ENCODE data around the gene PTPRG. TPM values are rescaled to one million over a fixed set of nuclear protein-coding genes. Genes with fewer than 3 reads are reported as not detected.

PTPRG gene
- total RNA-seq, 1 experiment from 2014 or later: 32.1 TPM

DNA sequence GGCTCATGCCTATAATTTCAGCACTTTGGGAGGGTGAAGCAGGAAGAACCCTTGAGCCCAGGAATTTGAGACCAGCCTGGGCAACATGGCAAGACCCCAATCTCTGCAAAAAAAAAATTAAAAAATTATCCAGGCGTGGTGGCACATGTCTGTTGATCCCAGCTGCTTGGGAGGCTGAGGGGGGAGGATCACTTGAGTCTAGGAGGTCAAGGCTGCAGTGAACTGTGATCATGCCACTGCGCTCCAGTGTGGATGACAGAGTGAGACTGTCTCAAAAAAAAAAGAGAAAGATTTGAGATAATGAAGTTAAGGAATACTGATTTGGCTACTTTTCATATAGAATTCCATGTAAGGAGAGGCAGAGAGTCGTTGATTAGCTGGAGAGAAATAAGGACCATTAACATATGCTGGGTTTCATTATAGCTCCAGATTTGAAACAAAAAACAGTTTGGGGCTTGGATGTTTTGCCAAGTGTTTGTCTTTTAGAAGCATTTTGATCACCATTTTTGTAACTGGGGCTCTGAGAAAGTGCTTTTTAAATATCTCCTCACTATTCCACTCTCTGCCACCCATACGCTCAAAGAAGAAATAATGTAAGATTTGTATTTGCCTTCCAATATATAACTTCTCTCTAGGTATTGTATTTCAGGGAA lies 597.8 kb downstream of the PTPRG start (continued):
- TF ChIP-seq, protein P1, sequence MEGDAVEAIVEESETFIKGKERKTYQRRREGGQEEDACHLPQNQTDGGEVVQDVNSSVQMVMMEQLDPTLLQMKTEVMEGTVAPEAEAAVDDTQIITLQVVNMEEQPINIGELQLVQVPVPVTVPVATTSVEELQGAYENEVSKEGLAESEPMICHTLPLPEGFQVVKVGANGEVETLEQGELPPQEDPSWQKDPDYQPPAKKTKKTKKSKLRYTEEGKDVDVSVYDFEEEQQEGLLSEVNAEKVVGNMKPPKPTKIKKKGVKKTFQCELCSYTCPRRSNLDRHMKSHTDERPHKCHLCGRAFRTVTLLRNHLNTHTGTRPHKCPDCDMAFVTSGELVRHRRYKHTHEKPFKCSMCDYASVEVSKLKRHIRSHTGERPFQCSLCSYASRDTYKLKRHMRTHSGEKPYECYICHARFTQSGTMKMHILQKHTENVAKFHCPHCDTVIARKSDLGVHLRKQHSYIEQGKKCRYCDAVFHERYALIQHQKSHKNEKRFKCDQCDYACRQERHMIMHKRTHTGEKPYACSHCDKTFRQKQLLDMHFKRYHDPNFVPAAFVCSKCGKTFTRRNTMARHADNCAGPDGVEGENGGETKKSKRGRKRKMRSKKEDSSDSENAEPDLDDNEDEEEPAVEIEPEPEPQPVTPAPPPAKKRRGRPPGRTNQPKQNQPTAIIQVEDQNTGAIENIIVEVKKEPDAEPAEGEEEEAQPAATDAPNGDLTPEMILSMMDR (IDR thresholded peaks at IDR 0.05 in 2 of 3, conservative IDR thresholded peaks at IDR 0.05 in 1 of 3; ENCODE audit: borderline replicate concordance in 1 of 3, insufficient read depth in 1 of 3, low read depth in 2 of 3, low read length in 2 of 3): no peak
- no peak for TF ChIP-seq EGR1 (IDR thresholded peaks at IDR 0.05; ENCODE audit: low read depth)
- TF ChIP-seq JUND (IDR thresholded peaks at IDR 0.05): no peak
- TF ChIP-seq CBX3 (IDR thresholded peaks at IDR 0.05; ENCODE audit: low read depth): no peak
- no peak for TF ChIP-seq YY1 (IDR thresholded peaks at IDR 0.05; ENCODE audit: extremely low read depth, insufficient replicate concordance, low read depth, low read length)
- TF ChIP-seq ELF1 (IDR thresholded peaks at IDR 0.05; ENCODE audit: borderline replicate concordance, low read depth): no peak
- TF ChIP-seq SP1 (IDR thresholded peaks at IDR 0.05; ENCODE audit: low read depth): no peak
- no peak for TF ChIP-seq CEBPB (IDR thresholded peaks at IDR 0.05; ENCODE audit: low read depth)
- no peak for TF ChIP-seq ZFX (IDR thresholded peaks at IDR 0.05)
- TF ChIP-seq SIN3A (IDR thresholded peaks at IDR 0.05; ENCODE audit: low read depth): no peak

DNA sequence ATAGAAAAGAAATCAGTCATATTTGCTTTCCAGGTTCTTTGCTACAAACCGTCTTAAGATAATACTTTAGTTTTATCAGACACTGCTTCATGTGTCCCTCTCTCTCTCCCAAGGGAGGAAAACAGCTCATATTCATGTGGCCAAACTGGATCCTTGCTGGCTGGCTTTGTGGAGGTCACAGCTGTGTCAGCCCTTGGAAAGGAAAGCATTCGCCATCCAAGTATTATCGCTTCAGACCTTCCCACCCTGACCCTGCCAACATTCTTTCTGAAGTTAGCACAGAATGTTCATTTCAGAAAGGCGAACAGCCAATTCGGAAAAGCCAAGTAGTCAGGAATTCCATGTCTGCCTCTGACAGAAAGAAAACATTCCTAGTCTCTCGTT lies 598.3 kb downstream of the PTPRG start:
- Histone ChIP-seq H3K9ac (ENCODE audit: low read length) (no peak overlapping the region), H2AFZ (ENCODE audit: low read depth, low read length, poor library complexity, severe bottlenecking) (no peak overlapping the region), H3K27ac (ENCODE audit: low read depth, low read length) (no peak overlapping the region), H3K4me3 (replicated peaks in 1 of 2; ENCODE audit: low read depth in 1 of 2, low read length in 2 of 2) (no peak overlapping the region), H3K27me3 (ENCODE audit: insufficient read depth, low read length) (no peaks in the 10 kb centered on the region), H3K79me2 (ENCODE audit: insufficient read depth, low read length) (no peaks in the 10 kb centered on the region), H3K36me3 (ENCODE audit: control insufficient read depth in 1 of 2, insufficient read depth in 2 of 2, low read length in 2 of 2) (no peaks in the 10 kb centered on the region), H3K9me3 (ENCODE audit: control insufficient read depth in 1 of 2, insufficient read depth in 1 of 2, low read depth in 1 of 2, low read length in 2 of 2) (no peaks in the 10 kb centered on the region), H3K9me2 (ENCODE audit: insufficient read depth) (no peaks in the 10 kb centered on the region), H4K20me1 (ENCODE audit: insufficient read depth) (no peaks in the 10 kb centered on the region), H3K4me2 (ENCODE audit: low read length) (no peak overlapping the region), H3K4me1 (ENCODE audit: control insufficient read depth in 1 of 2, insufficient read depth in 2 of 2, low read length in 2 of 2) (no peaks in the 10 kb centered on the region)
- BruUV-seq (replicated peaks): no TSS peak
- DNase-seq (ENCODE audit: low read depth, low spot score) (no peak), ATAC-seq (no peak)
- TF ChIP-seq JUND (IDR thresholded peaks at IDR 0.05) (no peak), RAD21 (IDR thresholded peaks at IDR 0.05; ENCODE audit: low read depth) (no peak), FOSL1 (IDR thresholded peaks at IDR 0.05; ENCODE audit: low read depth) (no peak), SIN3A (IDR thresholded peaks at IDR 0.05; ENCODE audit: low read depth) (no peak), EGR1 (IDR thresholded peaks at IDR 0.05; ENCODE audit: low read depth) (no peak), ZBTB33 (IDR thresholded peaks at IDR 0.05; ENCODE audit: extremely low read depth, insufficient replicate concordance, low read length) (no peak), ELF1 (IDR thresholded peaks at IDR 0.05; ENCODE audit: borderline replicate concordance, low read depth) (no peak), POLR2AphosphoS5 (IDR thresholded peaks at IDR 0.05; ENCODE audit: low read depth, low read length) (no peak), EZH2phosphoT487 (IDR thresholded peaks at IDR 0.05; ENCODE audit: borderline replicate concordance) (no peak)
- TF ChIP-seq, protein P1 (IDR thresholded peaks at IDR 0.05 in 2 of 3, conservative IDR thresholded peaks at IDR 0.05 in 1 of 3; ENCODE audit: borderline replicate concordance in 1 of 3, insufficient read depth in 1 of 3, low read depth in 2 of 3, low read length in 2 of 3): no peak
- TF ChIP-seq, protein P2, sequence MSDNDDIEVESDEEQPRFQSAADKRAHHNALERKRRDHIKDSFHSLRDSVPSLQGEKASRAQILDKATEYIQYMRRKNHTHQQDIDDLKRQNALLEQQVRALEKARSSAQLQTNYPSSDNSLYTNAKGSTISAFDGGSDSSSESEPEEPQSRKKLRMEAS (IDR thresholded peaks at IDR 0.05): no peak
- CTCF ChIA-PET: no interaction called here
- intact Hi-C loops (cut with micrococcal nuclease): no loop called here
- RAD21 ChIA-PET (ENCODE audit: low non-redundant PET in 1 of 2, low total read pairs in 2 of 2, uncharacterized antibody in 2 of 2, unreplicated experiment in 2 of 2): no interaction called here
- POLR2A ChIA-PET: no interaction called here
